ENCODE data around the gene LY6G6C.

The LY6G6C gene

GRCh38 chr6:31721351-31722020 lies at the start of gene LY6G6C:
LY6G6C (minus strand) TSS chr6:31721746; CDS start chr6:31721679, 67 bp downstream.
- DNase-seq (ENCODE audit: low spot score), result no peak

- DNase-seq (ENCODE audit: low spot score), result no peak
These were observed 49.3 kb upstream of the LY6G6C start for GRCh38 chr6:31770860-31771259.

DNA sequence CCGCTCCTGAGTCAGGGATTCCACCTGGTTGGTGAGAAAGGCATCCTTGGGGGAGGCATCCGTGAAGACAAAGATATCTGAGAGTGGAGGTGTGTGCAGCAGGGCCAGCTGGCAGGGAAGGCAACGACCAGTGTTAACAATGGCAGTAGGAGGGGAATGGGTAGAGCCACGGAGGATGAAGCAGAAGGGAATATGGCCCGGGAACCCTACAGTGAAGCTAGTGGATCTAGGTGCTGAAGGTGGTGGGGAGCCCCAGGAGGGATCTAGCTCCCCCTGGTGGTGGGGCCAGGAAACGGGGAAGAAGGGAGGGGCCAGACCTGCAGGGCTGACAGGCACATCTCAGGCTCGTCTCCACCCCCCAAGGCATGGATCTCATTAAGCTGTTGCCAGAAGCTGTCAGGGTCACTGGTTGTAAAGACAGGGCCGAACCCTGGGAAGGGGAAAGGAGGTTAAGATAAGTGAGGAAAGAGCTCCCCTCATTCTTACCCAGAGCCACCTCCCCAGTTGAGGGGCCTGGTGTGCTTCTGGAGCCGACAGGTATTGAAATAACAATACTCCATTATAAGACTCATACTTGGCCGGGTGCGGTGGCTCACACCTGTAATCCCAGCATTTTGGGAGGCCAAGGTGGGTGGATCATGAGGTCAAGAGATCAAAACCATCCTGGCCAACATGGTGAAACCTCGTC lies 48.3 kb upstream of the LY6G6C start:
- DNase-seq (ENCODE audit: low spot score), result peak; percentile 84

DNA sequence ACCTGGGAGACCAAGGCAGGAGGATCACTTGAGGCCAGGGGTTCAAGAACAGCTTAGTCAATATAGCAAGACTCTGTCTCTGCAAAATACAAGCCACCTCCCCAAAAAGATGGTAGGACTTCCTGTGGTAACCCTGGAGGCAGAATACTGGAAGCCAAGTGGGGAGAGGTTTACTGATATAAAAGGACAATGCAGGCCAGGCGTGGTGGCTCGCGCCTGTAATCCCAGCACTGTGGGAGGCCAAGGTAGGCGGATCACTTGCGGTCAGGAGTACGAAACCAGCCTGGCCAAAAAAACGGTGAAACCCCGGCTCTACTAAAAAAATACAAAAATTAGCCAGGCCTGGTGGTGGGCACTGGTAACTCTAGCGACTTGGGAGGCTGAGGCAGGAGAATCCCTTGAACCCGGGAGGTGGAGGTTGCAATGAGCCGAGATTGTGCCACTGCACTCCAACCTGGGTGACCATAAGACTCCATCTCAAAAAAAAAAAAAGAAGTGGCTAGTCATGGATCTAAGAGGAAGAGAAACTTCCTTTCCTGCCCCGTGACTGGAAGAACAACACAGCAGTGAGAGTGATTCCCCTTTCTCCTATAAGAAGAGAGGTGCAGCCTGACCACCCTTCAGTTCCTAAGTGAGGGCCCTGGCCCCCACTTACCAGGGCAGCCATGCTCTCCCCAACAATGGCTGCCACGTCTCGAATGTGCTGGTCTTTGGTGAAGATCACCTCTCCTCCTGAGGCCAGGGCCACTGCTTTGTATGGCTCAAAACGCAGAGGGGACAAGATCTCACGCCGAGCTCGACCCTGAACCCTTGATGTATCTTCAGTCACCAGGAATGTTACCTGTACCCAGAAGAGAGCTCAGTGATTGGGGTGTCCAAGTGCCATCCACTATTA lies 47.1 kb upstream of the LY6G6C start:
- DNase-seq (ENCODE audit: low spot score), result no peak

GRCh38 chr6:31767096-31767645 lies 45.6 kb upstream of the LY6G6C start:
- DNase-seq (ENCODE audit: low spot score), result no peak

GRCh38 chr6:31765910-31766794 lies 44.6 kb upstream of the LY6G6C start:
- no peak for DNase-seq (ENCODE audit: low spot score)

DNA sequence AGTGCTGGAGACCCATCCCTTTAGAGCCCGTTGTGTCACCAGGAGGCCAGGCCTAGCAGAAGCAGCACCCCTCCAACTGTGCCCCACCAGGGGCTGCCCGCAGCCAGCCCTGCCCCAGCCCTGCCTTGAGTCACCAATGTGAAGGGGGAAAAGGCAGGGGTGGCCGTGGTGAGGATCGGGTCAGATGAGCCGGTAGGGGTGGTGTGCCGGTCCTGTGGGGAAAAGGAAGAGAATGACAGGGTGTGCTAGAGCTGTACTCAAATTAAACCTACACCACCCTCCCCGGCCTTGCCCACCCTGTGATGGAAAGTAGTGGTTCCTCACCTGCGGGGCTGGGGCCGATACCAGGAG lies 44.0 kb upstream of the LY6G6C start:
- DNase-seq (ENCODE audit: low spot score), result no peak

DNA sequence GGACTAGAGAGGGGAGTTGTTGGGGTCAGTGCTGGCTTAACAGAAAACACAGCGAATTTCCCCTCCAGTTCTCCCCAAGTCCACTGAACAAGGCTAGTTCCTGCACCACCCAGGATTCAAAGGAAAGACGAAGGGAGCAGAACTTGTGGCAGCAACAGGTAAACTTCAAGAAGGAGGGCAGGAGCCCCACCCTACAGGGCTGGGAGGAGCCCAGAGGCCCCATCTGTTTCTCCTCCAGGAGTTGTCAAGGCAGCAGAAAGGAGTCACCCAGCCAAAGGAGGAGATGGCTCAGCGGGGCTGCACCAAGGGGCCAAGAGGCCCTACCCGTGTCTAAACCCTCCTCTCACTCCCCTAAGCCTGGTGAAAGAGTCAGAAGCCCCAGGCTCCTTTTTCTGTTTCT lies 42.7 kb upstream of the LY6G6C start:
- no peak for DNase-seq (ENCODE audit: low spot score)

DNA sequence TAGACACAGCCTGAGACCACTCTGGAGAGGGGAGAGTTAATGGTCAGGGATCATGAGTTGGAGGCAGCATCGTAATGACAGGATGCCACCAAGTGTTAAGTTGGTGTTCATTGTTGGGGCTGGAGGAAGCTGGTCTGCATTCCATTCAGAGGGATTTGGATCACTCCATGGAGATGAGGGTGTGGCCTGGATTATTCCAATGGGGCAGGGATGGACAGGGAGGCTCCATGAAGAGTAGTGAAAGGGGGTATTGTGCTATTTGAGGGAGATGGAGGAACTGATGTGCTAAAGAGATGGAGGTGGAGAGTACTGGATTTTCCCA lies 42.0 kb upstream of the LY6G6C start:
- DNase-seq (ENCODE audit: low spot score), result no peak

GRCh38 chr6:31762878-31763618 lies 41.5 kb upstream of the LY6G6C start:
- no peak for DNase-seq (ENCODE audit: low spot score)

- no peak for DNase-seq (ENCODE audit: low spot score)
These were observed 40.8 kb upstream of the LY6G6C start, which contains the start of gene SAPCD1 for GRCh38 chr6:31762356-31762755. SAPCD1 (plus strand) TSS chr6:31762656; CDS start chr6:31763055, 399 bp downstream.

- no peak for DNase-seq (ENCODE audit: low spot score)
These were observed 39.8 kb upstream of the LY6G6C start for GRCh38 chr6:31761343-31761742.

- no peak for DNase-seq (ENCODE audit: low spot score)
These were observed 39.2 kb upstream of the LY6G6C start for GRCh38 chr6:31760790-31761189.

GRCh38 chr6:31758281-31758680 lies 36.7 kb upstream of the LY6G6C start:
- no peak for DNase-seq (ENCODE audit: low spot score)

- no peak for DNase-seq (ENCODE audit: low spot score)
These were observed 31.3 kb upstream of the LY6G6C start for GRCh38 chr6:31752739-31753319.

DNA sequence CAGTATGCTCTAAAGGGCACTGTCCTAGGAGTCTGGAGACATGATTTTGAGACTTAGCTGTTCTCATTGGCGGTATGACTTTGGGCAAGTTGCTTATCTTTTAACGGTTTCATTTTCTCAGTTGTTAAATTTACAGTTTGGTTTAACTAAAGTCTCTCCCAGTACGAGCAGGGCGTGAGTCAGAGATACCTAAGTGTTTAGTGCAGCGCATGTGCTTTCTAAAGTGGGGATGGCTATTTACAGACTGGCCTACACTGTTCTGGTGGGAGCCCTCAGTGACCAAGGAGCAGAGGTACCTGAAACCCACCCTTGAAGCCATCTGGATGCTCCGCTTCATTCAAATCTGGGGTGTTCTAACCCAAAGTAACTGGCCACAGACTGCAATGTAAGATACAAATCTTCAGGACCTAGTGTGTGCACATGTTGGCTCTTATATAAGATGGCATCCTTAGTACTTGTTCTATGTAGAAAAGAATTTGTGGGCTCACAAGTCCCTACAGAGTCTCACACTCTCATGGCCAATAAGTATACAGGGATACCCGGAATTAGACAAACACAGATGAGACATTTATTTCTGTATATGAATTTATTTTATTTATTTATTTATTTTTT lies 29.0 kb upstream of the LY6G6C start:
- DNase-seq (ENCODE audit: low spot score), result no peak

DNA sequence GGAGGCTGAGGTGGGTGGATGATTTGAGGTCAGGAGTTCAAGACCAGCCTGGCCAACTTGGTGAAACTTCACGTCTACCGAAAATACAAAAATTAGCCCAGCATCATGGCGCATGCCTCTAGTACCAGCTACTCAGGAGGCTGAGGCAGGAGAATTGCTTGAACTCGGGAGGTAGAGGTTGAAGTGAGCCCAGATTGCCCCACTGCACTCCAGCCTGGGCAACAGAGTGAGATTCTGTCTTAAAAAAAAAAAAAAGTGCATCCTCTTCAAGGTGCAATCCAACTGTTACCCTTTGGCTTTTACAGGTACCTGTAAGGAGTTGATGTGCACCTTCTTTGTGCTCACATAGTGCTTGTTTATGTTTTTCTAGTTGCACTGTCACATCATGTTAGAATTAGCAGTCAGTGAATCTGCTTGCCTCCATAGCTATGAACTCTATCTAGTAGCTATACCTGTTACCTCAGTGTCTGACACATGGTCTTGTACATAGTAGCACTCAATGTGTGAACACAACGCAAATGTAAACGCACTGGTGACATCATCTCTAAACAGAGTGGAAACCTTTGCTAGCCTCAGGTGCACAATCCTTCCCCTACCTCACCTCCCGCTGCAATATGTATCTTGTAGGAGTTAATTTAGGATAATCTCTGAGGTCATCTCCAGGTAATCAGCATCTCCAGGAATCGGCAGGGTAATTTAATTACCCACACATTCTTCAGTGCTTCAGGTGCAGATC lies 27.9 kb upstream of the LY6G6C start:
- no peak for DNase-seq (ENCODE audit: low spot score)

- DNase-seq (ENCODE audit: low spot score), result no peak
These were observed 22.9 kb upstream of the LY6G6C start for GRCh38 chr6:31744422-31744821.

- no peak for DNase-seq (ENCODE audit: low spot score)
These were observed 21.3 kb upstream of the LY6G6C start for GRCh38 chr6:31742894-31743293.

All from CD4-positive, alpha-beta T cell treated with Interleukin-15 for 4 hours (primary cell).